Measurements from ENCODE around the gene PAK1.

Gene PAK1

GRCh38 chr11:77406396-77406795 lies 67.5 kb downstream of the PAK1 start:
- H3K23ac ChIP-seq (ENCODE audit: low read length in 2 of 2) = no peak overlapping the region
- no peak overlapping the region for H2AK5ac ChIP-seq (ENCODE audit: low read length, severe bottlenecking)
- no peaks in the 10 kb centered on the region for H3K9me3 ChIP-seq (ENCODE audit: control insufficient read depth, low read length)
- H3K4ac ChIP-seq (ENCODE audit: low read depth in 1 of 2, low read length in 2 of 2) = no peak overlapping the region
- H3K18ac ChIP-seq (ENCODE audit: low read depth in 1 of 2, low read length in 2 of 2) = no peak overlapping the region
- H2AFZ ChIP-seq (ENCODE audit: low read depth, low read length) = no peak overlapping the region
- no peak overlapping the region for H3K4me3 ChIP-seq (ENCODE audit: insufficient read depth in 1 of 2, low read depth in 1 of 2, low read length in 2 of 2)
- no peak overlapping the region for H2BK120ac ChIP-seq (ENCODE audit: low read depth, low read length)
- WGBS = 100% methylated on average over 1 of the region's 3 CpGs
- H4K8ac ChIP-seq (ENCODE audit: low read length) = peak overlapping the region; percentile 14
- H2BK5ac ChIP-seq (ENCODE audit: low read depth, low read length, poor library complexity, severe bottlenecking) = no peak overlapping the region
- H3K4me2 ChIP-seq (ENCODE audit: low read length, poor library complexity, severe bottlenecking) = no peak overlapping the region
- DNase-seq = no peak
- H2BK15ac ChIP-seq (ENCODE audit: low read depth, poor library complexity, severe bottlenecking) = no peak overlapping the region
- no peak overlapping the region for H3K14ac ChIP-seq (ENCODE audit: low read length in 2 of 2)
- H3K27me3 ChIP-seq (ENCODE audit: control insufficient read depth in 1 of 2, insufficient read depth in 1 of 2, low read length in 2 of 2) = no peaks in the 10 kb centered on the region
- H2BK12ac ChIP-seq (ENCODE audit: low read length in 2 of 2) = no peak overlapping the region
- peaks cover 30% of the 10 kb centered on the region for H3K79me1 ChIP-seq (replicated peaks; ENCODE audit: low read length, poor library complexity, severe bottlenecking)
- H3K4me1 ChIP-seq (ENCODE audit: control insufficient read depth, insufficient read depth, low read depth, low read length) = peaks cover 4% of the 10 kb centered on the region
- no peaks in the 10 kb centered on the region for H3K36me3 ChIP-seq (ENCODE audit: control insufficient read depth in 1 of 2, insufficient read depth in 2 of 2, low read depth in 1 of 2, low read length in 2 of 2)
- no peak overlapping the region for H3K9ac ChIP-seq (ENCODE audit: low read length)
- no peak overlapping the region for H3K27ac ChIP-seq (ENCODE audit: low read length, poor library complexity, severe bottlenecking)
- H4K91ac ChIP-seq (ENCODE audit: low read length) = no peak overlapping the region

GRCh38 chr11:77403211-77403610 lies 70.7 kb downstream of the PAK1 start:
- Histone ChIP-seq H2BK5ac (ENCODE audit: low read depth, low read length, poor library complexity, severe bottlenecking) (no peak overlapping the region), H3K36me3 (ENCODE audit: control insufficient read depth in 1 of 2, insufficient read depth in 2 of 2, low read depth in 1 of 2, low read length in 2 of 2) (no peaks in the 10 kb centered on the region), H3K79me1 (replicated peaks; ENCODE audit: low read length, poor library complexity, severe bottlenecking) (peaks cover 25% of the 10 kb centered on the region), H2AK5ac (ENCODE audit: low read length, severe bottlenecking) (no peak overlapping the region), H3K4ac (ENCODE audit: low read depth in 1 of 2, low read length in 2 of 2) (no peak overlapping the region), H3K27ac (ENCODE audit: low read length, poor library complexity, severe bottlenecking) (no peak overlapping the region), H3K14ac (ENCODE audit: low read length in 2 of 2) (no peak overlapping the region), H3K9me3 (ENCODE audit: control insufficient read depth, low read length) (no peaks in the 10 kb centered on the region), H3K4me1 (ENCODE audit: control insufficient read depth, insufficient read depth, low read depth, low read length) (peaks cover 1% of the 10 kb centered on the region), H3K4me2 (ENCODE audit: low read length, poor library complexity, severe bottlenecking) (no peak overlapping the region), H4K91ac (ENCODE audit: low read length) (no peak overlapping the region), H2BK15ac (ENCODE audit: low read depth, poor library complexity, severe bottlenecking) (no peak overlapping the region), H2BK12ac (ENCODE audit: low read length in 2 of 2) (no peak overlapping the region), H3K27me3 (ENCODE audit: control insufficient read depth in 1 of 2, insufficient read depth in 1 of 2, low read length in 2 of 2) (no peaks in the 10 kb centered on the region), H3K23ac (ENCODE audit: low read length in 2 of 2) (no peak overlapping the region), H3K18ac (ENCODE audit: low read depth in 1 of 2, low read length in 2 of 2) (no peak overlapping the region), H2AFZ (ENCODE audit: low read depth, low read length) (no peak overlapping the region), H4K8ac (ENCODE audit: low read length) (no peak overlapping the region), H3K9ac (ENCODE audit: low read length) (no peak overlapping the region), H2BK120ac (ENCODE audit: low read depth, low read length) (no peak overlapping the region), H3K4me3 (ENCODE audit: insufficient read depth in 1 of 2, low read depth in 1 of 2, low read length in 2 of 2) (no peak overlapping the region)
- DNase-seq = no peak
- WGBS = 99% methylated on average over 1 of the region's 1 CpG

GRCh38 chr11:77402218-77402556 lies 71.7 kb downstream of the PAK1 start:
- no peak overlapping the region for H3K23ac ChIP-seq (ENCODE audit: low read length in 2 of 2)
- no peak overlapping the region for H4K8ac ChIP-seq (ENCODE audit: low read length)
- no peak overlapping the region for H2AFZ ChIP-seq (ENCODE audit: low read depth, low read length)
- H4K91ac ChIP-seq (ENCODE audit: low read length) = no peak overlapping the region
- peaks cover 23% of the 10 kb centered on the region for H3K79me1 ChIP-seq (replicated peaks; ENCODE audit: low read length, poor library complexity, severe bottlenecking)
- H3K14ac ChIP-seq (ENCODE audit: low read length in 2 of 2) = no peak overlapping the region
- no peak overlapping the region for H2AK5ac ChIP-seq (ENCODE audit: low read length, severe bottlenecking)
- no peak overlapping the region for H2BK15ac ChIP-seq (ENCODE audit: low read depth, poor library complexity, severe bottlenecking)
- H2BK5ac ChIP-seq (ENCODE audit: low read depth, low read length, poor library complexity, severe bottlenecking) = no peak overlapping the region
- peaks cover 1% of the 10 kb centered on the region for H3K4me1 ChIP-seq (ENCODE audit: control insufficient read depth, insufficient read depth, low read depth, low read length)
- no peak overlapping the region for H3K9ac ChIP-seq (ENCODE audit: low read length)
- no peak overlapping the region for H2BK120ac ChIP-seq (ENCODE audit: low read depth, low read length)
- no peak overlapping the region for H3K4me3 ChIP-seq (ENCODE audit: insufficient read depth in 1 of 2, low read depth in 1 of 2, low read length in 2 of 2)
- DNase-seq = no peak
- no peak overlapping the region for H3K27ac ChIP-seq (ENCODE audit: low read length, poor library complexity, severe bottlenecking)
- H3K4ac ChIP-seq (ENCODE audit: low read depth in 1 of 2, low read length in 2 of 2) = no peak overlapping the region
- H3K27me3 ChIP-seq (ENCODE audit: control insufficient read depth in 1 of 2, insufficient read depth in 1 of 2, low read length in 2 of 2) = no peaks in the 10 kb centered on the region
- H2BK12ac ChIP-seq (ENCODE audit: low read length in 2 of 2) = no peak overlapping the region
- H3K9me3 ChIP-seq (ENCODE audit: control insufficient read depth, low read length) = no peaks in the 10 kb centered on the region
- no peaks in the 10 kb centered on the region for H3K36me3 ChIP-seq (ENCODE audit: control insufficient read depth in 1 of 2, insufficient read depth in 2 of 2, low read depth in 1 of 2, low read length in 2 of 2)
- no peak overlapping the region for H3K18ac ChIP-seq (ENCODE audit: low read depth in 1 of 2, low read length in 2 of 2)
- 93% methylated on average over 3 of the region's 3 CpGs for WGBS
- H3K4me2 ChIP-seq (ENCODE audit: low read length, poor library complexity, severe bottlenecking) = no peak overlapping the region

GRCh38 chr11:77401486-77402217 lies 72.2 kb downstream of the PAK1 start:
- Histone ChIP-seq H3K27me3 (ENCODE audit: control insufficient read depth in 1 of 2, insufficient read depth in 1 of 2, low read length in 2 of 2) (no peaks in the 10 kb centered on the region), H3K23ac (ENCODE audit: low read length in 2 of 2) (no peak overlapping the region), H3K4me2 (ENCODE audit: low read length, poor library complexity, severe bottlenecking) (no peak overlapping the region), H3K4me1 (ENCODE audit: control insufficient read depth, insufficient read depth, low read depth, low read length) (peaks cover 1% of the 10 kb centered on the region), H2AFZ (ENCODE audit: low read depth, low read length) (no peak overlapping the region), H4K91ac (ENCODE audit: low read length) (no peak overlapping the region), H3K9ac (ENCODE audit: low read length) (no peak overlapping the region), H3K14ac (ENCODE audit: low read length in 2 of 2) (no peak overlapping the region), H2BK5ac (ENCODE audit: low read depth, low read length, poor library complexity, severe bottlenecking) (no peak overlapping the region), H4K8ac (ENCODE audit: low read length) (no peak overlapping the region), H3K18ac (ENCODE audit: low read depth in 1 of 2, low read length in 2 of 2) (no peak overlapping the region), H2BK12ac (ENCODE audit: low read length in 2 of 2) (no peak overlapping the region), H3K27ac (ENCODE audit: low read length, poor library complexity, severe bottlenecking) (no peak overlapping the region), H3K79me1 (replicated peaks; ENCODE audit: low read length, poor library complexity, severe bottlenecking) (peaks cover 23% of the 10 kb centered on the region), H2AK5ac (ENCODE audit: low read length, severe bottlenecking) (no peak overlapping the region), H3K36me3 (ENCODE audit: control insufficient read depth in 1 of 2, insufficient read depth in 2 of 2, low read depth in 1 of 2, low read length in 2 of 2) (no peaks in the 10 kb centered on the region), H2BK15ac (ENCODE audit: low read depth, poor library complexity, severe bottlenecking) (no peak overlapping the region), H3K4ac (ENCODE audit: low read depth in 1 of 2, low read length in 2 of 2) (no peak overlapping the region), H3K9me3 (ENCODE audit: control insufficient read depth, low read length) (no peaks in the 10 kb centered on the region), H3K4me3 (ENCODE audit: insufficient read depth in 1 of 2, low read depth in 1 of 2, low read length in 2 of 2) (no peak overlapping the region), H2BK120ac (ENCODE audit: low read depth, low read length) (no peak overlapping the region)
- DNase-seq = no peak
- WGBS = 96% methylated on average over 1 of the region's 2 CpGs
